ENCODE results near the gene SMYD1.

The SMYD1 gene

GRCh38 chr2:88090446-88091283 lies 23.0 kb downstream of the SMYD1 start:
- no peak for DNase-seq

- no peak for DNase-seq
Measured at GRCh38 chr2:88091943-88092342, 24.3 kb downstream of the SMYD1 start.

DNA sequence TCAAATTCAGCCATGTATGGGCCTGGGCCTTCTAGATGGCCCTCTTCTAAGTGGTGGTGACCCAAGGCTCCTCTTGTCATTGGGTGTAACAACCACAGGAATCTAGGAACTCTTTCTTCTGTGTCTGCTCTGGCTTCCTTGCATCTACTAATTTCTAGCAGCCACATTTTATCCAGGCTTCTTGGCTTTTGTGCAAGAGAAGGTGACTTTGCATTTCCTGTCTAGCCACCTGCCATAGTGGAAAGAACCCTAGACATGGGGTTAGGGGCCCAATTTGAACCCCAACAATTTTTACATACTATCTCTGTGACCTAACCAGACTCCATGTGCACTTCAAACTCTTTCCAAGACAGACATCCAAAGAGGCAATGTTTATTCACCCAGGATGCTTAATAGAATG lies 25.1 kb downstream of the SMYD1 start:
- DNase-seq = no peak

DNA sequence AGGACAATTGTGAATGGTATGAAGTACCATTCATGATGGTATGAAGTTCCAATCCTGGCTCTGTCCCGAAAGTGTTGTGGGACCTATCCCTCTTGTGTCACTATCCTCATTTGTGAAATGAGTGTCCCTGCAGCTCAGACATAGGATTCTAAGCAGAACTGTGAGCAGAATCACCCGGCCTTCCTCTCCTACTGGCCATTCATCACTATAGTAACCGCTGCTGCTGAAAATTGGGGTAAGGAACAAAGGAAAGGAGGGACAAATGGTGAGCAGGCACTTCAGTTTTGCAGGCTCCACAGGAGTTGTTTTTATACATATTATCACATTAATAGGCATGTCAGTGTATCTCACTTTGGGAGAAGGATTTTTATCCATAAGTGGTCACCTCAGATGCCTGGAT lies 27.4 kb downstream of the SMYD1 start:
- no peak for DNase-seq

- no peak for DNase-seq
Measured at GRCh38 chr2:88096708-88097107, 29.1 kb downstream of the SMYD1 start.

DNA sequence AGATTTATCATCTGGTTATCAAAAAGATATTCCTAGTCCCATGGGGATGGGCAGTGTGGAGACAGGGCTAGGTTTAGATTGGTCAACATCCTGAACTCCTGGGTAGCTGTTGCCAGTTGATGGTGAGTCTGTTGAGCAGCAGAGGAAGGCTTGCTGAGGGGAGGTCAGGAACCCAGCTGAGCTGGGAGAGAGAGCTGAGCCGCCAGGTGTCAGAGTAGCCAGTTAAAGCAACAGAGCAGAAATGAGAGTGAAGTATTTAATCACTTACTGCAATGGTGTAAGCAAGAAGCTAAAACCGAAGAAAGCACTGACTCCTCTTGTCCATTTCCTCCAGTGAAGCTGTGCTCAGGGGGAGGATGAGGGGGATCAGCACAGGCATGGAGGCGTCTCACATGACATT lies 29.6 kb downstream of the SMYD1 start:
- no peak for DNase-seq

DNA sequence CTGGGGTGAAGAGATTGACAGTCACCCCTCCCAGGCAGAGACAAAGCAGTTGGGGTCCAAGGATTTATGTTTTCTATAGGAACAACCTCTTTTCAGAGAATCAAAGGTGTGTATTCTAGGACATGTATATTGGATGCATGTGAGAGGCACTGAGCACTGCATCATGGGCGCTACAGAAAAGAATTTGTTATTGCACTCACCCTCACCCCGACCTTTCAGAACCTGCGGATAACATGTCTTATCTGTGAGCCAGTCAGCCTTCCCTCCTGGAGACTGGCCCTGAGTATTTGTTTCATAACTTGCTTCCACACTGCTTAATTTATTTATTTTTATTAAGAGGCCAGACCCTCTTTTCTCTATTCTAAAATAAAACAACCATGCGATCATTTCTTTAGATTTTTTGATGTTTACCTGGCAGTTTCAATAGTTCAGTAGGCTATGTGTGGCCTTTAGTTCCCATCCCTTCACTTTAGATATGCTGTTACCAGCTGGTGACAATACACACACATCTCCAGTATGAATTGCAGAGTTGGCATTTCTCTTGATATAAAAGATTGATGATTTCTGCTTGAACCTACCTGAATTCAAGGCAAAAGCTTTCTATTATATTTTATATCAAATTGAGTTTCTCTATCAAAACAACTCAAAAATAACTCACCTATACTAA lies 30.4 kb downstream of the SMYD1 start:
- no peak for DNase-seq

- no peak for DNase-seq
Measured at GRCh38 chr2:88098558-88098900, 30.9 kb downstream of the SMYD1 start.

DNA sequence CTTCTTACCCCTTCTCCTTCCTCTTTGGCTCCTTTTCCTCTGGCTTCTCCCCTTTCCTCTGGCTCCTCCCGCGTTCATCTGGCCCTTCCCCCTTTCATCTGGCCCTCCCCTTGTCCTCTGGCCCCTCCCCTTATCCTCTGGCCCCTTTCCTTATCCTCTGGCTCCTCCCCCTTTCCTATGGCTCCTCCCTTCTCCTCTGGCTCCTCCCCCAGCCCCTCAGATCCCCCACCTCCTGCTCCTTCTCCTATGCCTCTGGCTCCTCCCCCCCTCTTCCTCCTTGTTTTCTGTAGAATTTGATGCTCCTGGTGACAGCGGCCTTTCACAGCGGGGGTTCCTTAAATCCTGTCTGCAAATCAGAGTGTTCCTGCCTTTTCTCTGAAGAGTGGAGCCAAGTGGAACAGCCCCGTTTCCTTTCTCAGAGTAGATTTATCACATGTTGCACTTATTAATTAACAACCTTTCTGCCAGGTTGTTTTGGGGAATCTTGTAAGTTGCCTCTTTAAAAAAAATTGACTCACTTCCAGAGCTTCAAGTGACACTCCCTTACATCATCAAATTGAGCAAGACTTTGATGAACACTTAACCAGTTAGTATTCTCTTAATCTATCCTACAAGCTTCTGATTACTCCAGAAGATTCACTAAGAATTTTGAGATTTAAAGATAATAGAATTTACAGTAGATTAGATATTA lies 32.3 kb downstream of the SMYD1 start:
- DNase-seq = peak; percentile 20

- DNase-seq = no peak
Measured at GRCh38 chr2:88100489-88100858, 32.8 kb downstream of the SMYD1 start.

DNA sequence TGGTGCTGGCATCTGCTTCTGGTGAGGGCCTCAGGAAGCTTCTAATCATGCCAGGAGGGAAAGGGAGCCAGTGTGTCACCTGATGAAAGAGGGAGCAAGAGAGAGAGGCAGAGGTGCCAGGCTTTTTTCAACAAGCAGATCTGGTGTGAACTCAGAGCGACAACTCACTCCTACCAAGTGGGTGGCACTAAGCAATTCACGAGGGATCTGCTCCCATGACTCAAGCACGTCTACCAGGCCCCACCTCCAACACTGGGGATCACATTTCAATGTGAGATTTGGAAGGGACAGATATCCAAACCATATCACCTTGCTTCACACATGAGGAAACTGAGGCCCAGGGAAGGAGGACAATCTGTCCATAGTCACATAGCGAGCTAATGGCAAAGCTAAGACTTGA lies 41.2 kb downstream of the SMYD1 start:
- DNase-seq = no peak

DNA sequence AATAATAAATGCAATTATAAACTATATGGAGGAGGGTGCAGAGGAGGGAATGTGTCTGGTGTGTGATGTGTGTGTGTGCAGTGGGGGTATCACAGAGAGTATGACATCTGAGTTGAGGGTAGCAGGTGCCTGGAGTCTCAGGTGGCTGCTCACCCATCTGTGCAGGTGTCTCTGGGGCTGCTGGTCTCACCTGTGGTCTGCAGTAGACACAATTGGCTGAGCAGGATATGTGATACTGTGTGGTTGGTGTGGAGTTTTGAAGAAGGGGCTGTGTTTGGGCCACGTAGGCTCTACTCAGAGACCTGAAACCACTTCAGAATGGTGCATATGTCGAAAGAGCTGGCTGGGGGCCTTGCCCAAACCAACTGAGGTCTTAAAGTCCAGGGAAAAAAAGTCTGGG lies 43.2 kb downstream of the SMYD1 start:
- DNase-seq = no peak

GRCh38 chr2:88113069-88113468 lies 45.4 kb downstream of the SMYD1 start:
- no peak for DNase-seq

DNA sequence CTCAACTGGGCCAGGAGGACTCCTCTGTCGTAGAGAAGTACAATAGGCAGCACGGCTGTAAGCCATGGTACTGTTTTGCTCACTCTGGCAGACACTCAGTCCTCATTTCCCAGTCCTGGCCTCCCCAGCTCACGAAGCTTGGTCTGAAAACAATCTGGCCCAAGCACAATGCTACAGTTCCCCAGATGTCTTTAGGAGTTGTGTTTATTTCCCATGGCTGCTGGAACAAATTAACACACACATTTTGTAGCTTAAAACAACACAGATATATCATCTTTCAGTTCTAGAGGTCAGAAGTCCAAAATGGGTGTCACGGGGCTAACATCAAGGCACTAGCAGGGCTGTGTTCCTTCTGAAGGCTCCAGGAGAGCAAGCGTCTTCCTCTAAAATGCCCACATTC lies 47.3 kb downstream of the SMYD1 start:
- DNase-seq = no peak

GRCh38 chr2:88115825-88116518 lies 48.3 kb downstream of the SMYD1 start:
- no peak for DNase-seq

- DNase-seq = no peak
Measured at GRCh38 chr2:88116669-88117432, 49.2 kb downstream of the SMYD1 start.

DNA sequence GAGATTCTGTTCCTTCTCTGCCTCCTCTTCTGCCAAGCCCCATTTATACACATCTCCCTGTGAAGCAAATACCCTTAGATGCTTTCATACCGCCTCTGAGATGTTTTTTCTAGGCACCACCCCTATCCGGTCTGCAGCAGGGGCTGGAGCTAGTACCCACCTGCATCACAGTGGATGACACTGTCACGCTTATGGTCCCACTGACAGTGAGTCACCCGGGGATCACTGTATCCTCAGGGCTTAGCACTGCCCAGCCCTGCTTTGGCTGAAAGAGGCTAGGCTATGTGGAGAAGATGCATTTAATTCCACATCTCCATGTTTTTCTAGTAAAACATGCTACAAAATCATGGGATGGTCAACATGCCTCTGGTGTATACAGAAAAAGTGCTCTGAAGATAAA lies 50.3 kb downstream of the SMYD1 start:
- DNase-seq = no peak

DNA sequence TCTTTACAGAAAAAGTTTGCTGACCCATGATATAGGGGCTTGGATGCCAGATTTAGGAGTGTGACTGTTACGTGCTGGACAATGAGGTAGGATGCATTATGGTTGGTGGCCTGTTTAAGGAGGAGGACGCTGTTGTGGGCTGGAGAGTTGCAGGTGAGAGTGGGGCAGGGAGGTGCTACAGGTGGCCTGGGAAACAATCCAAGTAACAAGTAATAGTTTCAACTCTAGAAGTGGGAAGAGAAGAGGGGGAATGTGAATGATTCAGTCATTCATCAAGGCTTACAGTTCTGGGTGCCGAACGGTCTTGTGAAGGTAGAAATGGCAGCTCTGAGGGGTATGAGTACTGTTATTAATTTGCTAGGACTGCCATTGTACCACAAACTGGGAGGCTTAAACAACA lies 54.1 kb downstream of the SMYD1 start:
- DNase-seq = no peak

DNA sequence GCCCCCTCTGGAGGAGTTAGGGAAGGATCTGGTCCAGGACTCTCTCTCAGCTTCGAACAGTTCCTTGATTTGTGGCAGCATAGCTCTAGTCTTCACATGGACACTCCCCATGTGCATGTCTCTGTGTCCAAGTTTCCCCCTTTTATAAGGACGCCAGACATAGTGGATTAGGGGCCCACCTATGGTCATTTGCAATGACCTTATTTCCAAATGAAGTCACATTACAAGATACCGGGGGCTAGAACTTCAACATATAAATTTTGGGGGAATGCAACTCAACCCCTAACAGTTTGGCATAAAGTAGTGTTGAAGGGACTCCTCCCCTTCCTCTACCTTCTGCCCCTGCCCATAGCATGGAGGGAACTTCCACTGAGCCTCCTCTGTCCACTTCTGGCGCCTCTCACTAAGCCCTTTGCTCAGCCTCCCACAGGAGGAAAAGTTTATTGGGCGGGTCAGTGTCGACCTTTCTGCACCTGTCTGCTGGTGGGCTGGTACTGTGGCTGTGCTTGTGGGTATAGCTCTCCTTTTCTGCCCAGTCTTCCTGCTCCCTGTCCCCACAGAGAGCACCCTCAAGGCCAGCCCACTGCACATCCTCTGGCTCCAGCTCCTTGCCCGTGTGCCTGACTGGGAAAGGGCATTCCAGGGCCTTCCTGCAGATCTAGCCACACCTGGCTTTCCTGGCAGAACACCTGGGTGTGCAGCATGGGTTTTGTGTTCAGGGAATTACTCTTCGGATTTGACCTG lies 54.7 kb downstream of the SMYD1 start:
- DNase-seq = no peak

- no peak for DNase-seq
Measured at GRCh38 chr2:88123164-88123974, 55.7 kb downstream of the SMYD1 start.

Data from fibroblast of skin of right biceps (primary cell).